Neural cell (in vitro differentiated cells): ENCODE measurements around the gene SLAMF6. TPM values are rescaled to one million over a fixed set of nuclear protein-coding genes. Genes with fewer than 3 reads are reported as not detected.

Experiments
- H2AFZ ChIP-seq: fragments of 200-600, 300-800 bp; sonication (generic), shearing (Covaris generic); 2 replicates; pipeline ENCODE4 v1.6.0; 2014; ENCODE audit warnings: low read depth, mild to moderate bottlenecking, antibody characterized with exemption, low read length, moderate library complexity
- H3F3A ChIP-seq: fragments of 200-600 bp; shearing (Covaris generic); 2 replicates; pipeline ENCODE4 v1.6.1; 2016; ENCODE audit warnings: mild to moderate bottlenecking, moderate library complexity, mixed read lengths, antibody characterized with exemption, low read length; ENCODE audit not compliant: insufficient read depth, poor library complexity, severe bottlenecking
- H3K27ac ChIP-seq: fragments of 200-600, 300-800 bp; sonication (generic), shearing (Covaris generic); 2 replicates; pipeline ENCODE4 v1.5.1; 2014; ENCODE audit warnings: mild to moderate bottlenecking, low read length, moderate library complexity
- H3K27me3 ChIP-seq: fragments of 300-800, 200-600 bp; sonication (generic), shearing (Covaris generic); 2 replicates; pipeline ENCODE4 v1.6.0; 2014; ENCODE audit warnings: mild to moderate bottlenecking, low read depth, low read length, moderate library complexity; ENCODE audit not compliant: insufficient read depth
- H3K36me3 ChIP-seq: fragments of 300-800, 200-600 bp; sonication (generic), shearing (Covaris generic); 2 replicates; pipeline ENCODE4 v1.5.1; 2014; ENCODE audit warnings: mild to moderate bottlenecking, antibody characterized with exemption, low read length, moderate library complexity; ENCODE audit not compliant: insufficient read depth
- H3K4me2 ChIP-seq: fragments of 300-800, 200-600 bp; sonication (generic), shearing (Covaris generic); 2 replicates; pipeline ENCODE4 v1.6.0; 2014; ENCODE audit warnings: mild to moderate bottlenecking, low read length
- H3K4me3 ChIP-seq: fragments of 300-800, 200-600 bp; sonication (generic), shearing (Covaris generic); 2 replicates; pipeline ENCODE4 v1.5.1; 2014; ENCODE audit warnings: mild to moderate bottlenecking, low read length, moderate library complexity
- H3K79me2 ChIP-seq: fragments of 200-600 bp; shearing (Covaris generic); replicated peaks from 2 replicates; pipeline ENCODE4 v1.6.0; 2014; ENCODE audit warnings: mild to moderate bottlenecking, low read length, moderate library complexity; ENCODE audit not compliant: insufficient read depth
- H3K9ac ChIP-seq: fragments of 300-800, 200-600 bp; sonication (generic), shearing (Covaris generic); 2 replicates; pipeline ENCODE4 v1.6.1; 2016; ENCODE audit warnings: mild to moderate bottlenecking, low read length, mixed read lengths
- H3K9me2 ChIP-seq: fragments of 200-600 bp; shearing (Covaris generic); 2 replicates; pipeline ENCODE4 v1.6.1; 2016; ENCODE audit warnings: mild to moderate bottlenecking, low read length, mixed read lengths; ENCODE audit not compliant: insufficient read depth
- H3K9me3 ChIP-seq: fragments of 200-600, 300-800 bp; sonication (generic), shearing (Covaris generic); 2 replicates; pipeline ENCODE4 v1.6.1; 2016; ENCODE audit warnings: mild to moderate bottlenecking, mixed run types, low read length, moderate library complexity, mixed read lengths
- H4K20me1 ChIP-seq: fragments of 200-600 bp; shearing (Covaris generic); 2 replicates; pipeline ENCODE4 v1.6.1; 2016; ENCODE audit warnings: mild to moderate bottlenecking, mixed run types; ENCODE audit not compliant: insufficient read depth
- EP300 ChIP-seq: fragments of 450-650 bp; conservative IDR thresholded peaks from 2 replicates; pipeline ENCODE4 v1.6.1; 2014; ENCODE audit warnings: antibody characterized with exemption, mild to moderate bottlenecking, moderate library complexity; ENCODE audit not compliant: poor library complexity, severe bottlenecking
- EZH2 ChIP-seq: fragments of 200-600, 300-800 bp; shearing (Covaris generic), sonication (generic); IDR thresholded peaks from 2 replicates; pipeline ENCODE4 v1.6.1; 2014; ENCODE audit warnings: antibody characterized with exemption, low read length, borderline replicate concordance, mild to moderate bottlenecking; ENCODE audit not compliant: insufficient read depth, poor library complexity, severe bottlenecking
- MXI1 ChIP-seq: fragments of 450-650 bp; conservative IDR thresholded peaks from 2 replicates; pipeline ENCODE4 v1.6.1; 2014; ENCODE audit warnings: antibody characterized with exemption, mild to moderate bottlenecking; ENCODE audit not compliant: poor library complexity, severe bottlenecking
- POLR2AphosphoS5 ChIP-seq: IDR thresholded peaks from 2 replicates; pipeline ENCODE4 v1.6.1; 2012
- RAD21 ChIP-seq: fragments of 450-650 bp; conservative IDR thresholded peaks from 2 replicates; pipeline ENCODE4 v1.6.1; 2014; ENCODE audit warnings: antibody characterized with exemption, mild to moderate bottlenecking, moderate library complexity
- REST ChIP-seq: IDR thresholded peaks from 2 replicates; pipeline ENCODE4 v1.6.1; 2012; ENCODE audit warnings: borderline replicate concordance
- SMC3 ChIP-seq: fragments of 450-650 bp; conservative IDR thresholded peaks from 2 replicates; pipeline ENCODE4 v1.6.1; 2014; ENCODE audit warnings: antibody characterized with exemption, mild to moderate bottlenecking, moderate library complexity; ENCODE audit not compliant: poor library complexity
- TAF1 ChIP-seq: IDR thresholded peaks from 2 replicates; pipeline ENCODE4 v1.6.1; 2012; ENCODE audit warnings: low read depth
- polyA plus RNA-seq: library from polyadenylated mRNA; depleted of rRNA; stranded (reverse); fragments of >200 nt; gene quantifications from 2 replicates; pipeline ENCODE4 v1.2.3, GENCODE V29; 2014
- TF ChIP-seq, protein P1 (sequence below): fragments of 450-650 bp; IDR thresholded peaks from 2 replicates; pipeline ENCODE4 v1.5.1; 2014; ENCODE audit warnings: antibody characterized with exemption, mild to moderate bottlenecking, moderate library complexity; ENCODE audit not compliant: poor library complexity, severe bottlenecking

The SLAMF6 gene
- polyA plus RNA-seq, 1 donor from 2014 or later = not detected

- no peaks in the 10 kb centered on the region for H3K79me2 ChIP-seq
Measured at GRCh38 chr1:160459056-160459455, 64.0 kb downstream of the SLAMF6 start.

GRCh38 chr1:160455153-160455517, 67.9 kb downstream of the SLAMF6 start:
- TF ChIP-seq EP300 = no peak
- TF ChIP-seq TAF1 = no peak
- no peak for TF ChIP-seq RAD21
- TF ChIP-seq MXI1 = no peak

More at GRCh38 chr1:160459056-160459455, 64.0 kb downstream of the SLAMF6 start:
- TF ChIP-seq POLR2AphosphoS5 = no peak
- no peaks in the 10 kb centered on the region for H4K20me1 ChIP-seq
- H3K9ac ChIP-seq = no peak overlapping the region
- H2AFZ ChIP-seq = no peak overlapping the region
- H3K4me2 ChIP-seq = no peak overlapping the region
- no peak overlapping the region for H3K4me3 ChIP-seq
- no peaks in the 10 kb centered on the region for H3K9me3 ChIP-seq
- no peaks in the 10 kb centered on the region for H3K9me2 ChIP-seq
- H3K27me3 ChIP-seq = no peaks in the 10 kb centered on the region
- no peaks in the 10 kb centered on the region for H3K36me3 ChIP-seq
- H3K27ac ChIP-seq = no peak overlapping the region
- no peaks in the 10 kb centered on the region for H3F3A ChIP-seq

GRCh38 chr1:160454371-160455152, 68.5 kb downstream of the SLAMF6 start:
- H3K4me3 ChIP-seq = no peak overlapping the region
- no peak overlapping the region for H2AFZ ChIP-seq
- no peak overlapping the region for H3K4me2 ChIP-seq
- no peaks in the 10 kb centered on the region for H3K27me3 ChIP-seq
- H3K79me2 ChIP-seq = no peaks in the 10 kb centered on the region
- H4K20me1 ChIP-seq = no peaks in the 10 kb centered on the region
- no peaks in the 10 kb centered on the region for H3K9me2 ChIP-seq
- H3F3A ChIP-seq = no peaks in the 10 kb centered on the region
- H3K27ac ChIP-seq = no peak overlapping the region
- H3K9me3 ChIP-seq = no peaks in the 10 kb centered on the region
- H3K36me3 ChIP-seq = no peaks in the 10 kb centered on the region
- H3K9ac ChIP-seq = no peak overlapping the region
- TF ChIP-seq RAD21 (no peak), SMC3 (no peak)

More at GRCh38 chr1:160455153-160455517, 67.9 kb downstream of the SLAMF6 start:
- H3K9me2 ChIP-seq = no peaks in the 10 kb centered on the region
- H3K36me3 ChIP-seq = no peaks in the 10 kb centered on the region
- no peaks in the 10 kb centered on the region for H3K27me3 ChIP-seq
- no peak overlapping the region for H2AFZ ChIP-seq
- no peak overlapping the region for H3K4me2 ChIP-seq
- H4K20me1 ChIP-seq = no peaks in the 10 kb centered on the region
- H3K4me3 ChIP-seq = no peak overlapping the region
- no peaks in the 10 kb centered on the region for H3F3A ChIP-seq
- no peak overlapping the region for H3K9ac ChIP-seq
- no peaks in the 10 kb centered on the region for H3K79me2 ChIP-seq
- no peak overlapping the region for H3K27ac ChIP-seq
- H3K9me3 ChIP-seq = no peaks in the 10 kb centered on the region

DNA sequence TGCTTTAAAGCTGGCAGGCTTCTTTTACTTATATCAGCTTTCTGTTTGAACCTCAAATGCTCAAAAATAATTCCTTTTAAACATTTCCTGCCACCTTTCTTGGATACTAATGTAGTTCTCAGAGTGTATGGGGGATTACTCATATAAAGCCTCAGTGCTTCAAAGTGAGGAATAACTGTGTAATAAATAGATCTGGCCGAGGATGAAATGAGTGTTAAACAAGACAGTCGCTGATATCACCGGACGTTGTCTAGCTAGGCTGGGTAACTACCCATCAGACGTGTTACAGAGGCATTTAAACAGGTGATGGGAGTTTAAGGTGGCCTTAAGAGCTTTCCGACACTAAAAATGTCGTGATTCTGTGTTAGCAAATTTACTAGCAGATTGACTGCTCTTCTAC, 69.6 kb downstream of the SLAMF6 start:
- Histone ChIP-seq H2AFZ (no peak overlapping the region), H3K36me3 (no peaks in the 10 kb centered on the region), H3K9me3 (no peaks in the 10 kb centered on the region), H3K9ac (no peak overlapping the region), H3K4me2 (no peak overlapping the region), H3K9me2 (no peaks in the 10 kb centered on the region), H4K20me1 (no peaks in the 10 kb centered on the region), H3K27me3 (no peaks in the 10 kb centered on the region), H3K27ac (no peak overlapping the region), H3K4me3 (no peak overlapping the region), H3K79me2 (no peaks in the 10 kb centered on the region), H3F3A (no peaks in the 10 kb centered on the region)
- TF ChIP-seq, protein P1, sequence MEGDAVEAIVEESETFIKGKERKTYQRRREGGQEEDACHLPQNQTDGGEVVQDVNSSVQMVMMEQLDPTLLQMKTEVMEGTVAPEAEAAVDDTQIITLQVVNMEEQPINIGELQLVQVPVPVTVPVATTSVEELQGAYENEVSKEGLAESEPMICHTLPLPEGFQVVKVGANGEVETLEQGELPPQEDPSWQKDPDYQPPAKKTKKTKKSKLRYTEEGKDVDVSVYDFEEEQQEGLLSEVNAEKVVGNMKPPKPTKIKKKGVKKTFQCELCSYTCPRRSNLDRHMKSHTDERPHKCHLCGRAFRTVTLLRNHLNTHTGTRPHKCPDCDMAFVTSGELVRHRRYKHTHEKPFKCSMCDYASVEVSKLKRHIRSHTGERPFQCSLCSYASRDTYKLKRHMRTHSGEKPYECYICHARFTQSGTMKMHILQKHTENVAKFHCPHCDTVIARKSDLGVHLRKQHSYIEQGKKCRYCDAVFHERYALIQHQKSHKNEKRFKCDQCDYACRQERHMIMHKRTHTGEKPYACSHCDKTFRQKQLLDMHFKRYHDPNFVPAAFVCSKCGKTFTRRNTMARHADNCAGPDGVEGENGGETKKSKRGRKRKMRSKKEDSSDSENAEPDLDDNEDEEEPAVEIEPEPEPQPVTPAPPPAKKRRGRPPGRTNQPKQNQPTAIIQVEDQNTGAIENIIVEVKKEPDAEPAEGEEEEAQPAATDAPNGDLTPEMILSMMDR = no peak
- TF ChIP-seq EZH2 (no peak), SMC3 (no peak), EP300 (no peak), TAF1 (no peak), REST (no peak), RAD21 (no peak), POLR2AphosphoS5 (no peak), MXI1 (no peak)
